Type B pancreatic cell (in vitro differentiated cells): Measurements from ENCODE around the gene PRELID3B. TPM values are rescaled to one million over a fixed set of nuclear protein-coding genes. Genes with fewer than 3 reads are reported as not detected.

Source experiments
- DNase-seq: peaks from one replicate; pipeline ENCODE4 v3.0.0; 2021; ENCODE audit warnings: mixed read lengths; ENCODE audit not compliant: unreplicated experiment; ENCODE audit errors: extremely low spot score
- H3K27ac Mint-ChIP-seq: 2 replicates; pipeline ENCODE4 v1.8.0; 2021; ENCODE audit warnings: mild to moderate bottlenecking, mixed read lengths
- H3K27me3 Mint-ChIP-seq: 2 replicates; pipeline ENCODE4 v1.8.0; 2021; ENCODE audit warnings: mixed read lengths
- H3K36me3 Mint-ChIP-seq: 2 replicates; pipeline ENCODE4 v1.8.0; 2021; ENCODE audit warnings: mixed read lengths
- H3K4me1 Mint-ChIP-seq: one replicate; pipeline ENCODE4 v1.8.0; 2021; ENCODE audit warnings: mixed read lengths; ENCODE audit not compliant: unreplicated experiment
- H3K4me3 Mint-ChIP-seq: 2 replicates; pipeline ENCODE4 v1.8.0; 2021; ENCODE audit warnings: mild to moderate bottlenecking, mixed read lengths
- H3K9me3 Mint-ChIP-seq: 2 replicates; pipeline ENCODE4 v1.8.0; 2021; ENCODE audit warnings: mixed read lengths
- CTCF ChIP-seq: fragments of 200-600 bp; sonication (generic); conservative IDR thresholded peaks from 2 replicates; pipeline ENCODE4 v1.5.0; 2021; ENCODE audit warnings: antibody characterized with exemption, mild to moderate bottlenecking
- total RNA-seq: library from RNA; stranded (reverse); gene quantifications from 2 replicates; pipeline ENCODE4 v1.2.1, GENCODE V29; 2021; ENCODE audit warnings: low replicate concordance

Gene PRELID3B
- total RNA-seq, 1 donor from 2014 or later = 45.9 TPM

DNA sequence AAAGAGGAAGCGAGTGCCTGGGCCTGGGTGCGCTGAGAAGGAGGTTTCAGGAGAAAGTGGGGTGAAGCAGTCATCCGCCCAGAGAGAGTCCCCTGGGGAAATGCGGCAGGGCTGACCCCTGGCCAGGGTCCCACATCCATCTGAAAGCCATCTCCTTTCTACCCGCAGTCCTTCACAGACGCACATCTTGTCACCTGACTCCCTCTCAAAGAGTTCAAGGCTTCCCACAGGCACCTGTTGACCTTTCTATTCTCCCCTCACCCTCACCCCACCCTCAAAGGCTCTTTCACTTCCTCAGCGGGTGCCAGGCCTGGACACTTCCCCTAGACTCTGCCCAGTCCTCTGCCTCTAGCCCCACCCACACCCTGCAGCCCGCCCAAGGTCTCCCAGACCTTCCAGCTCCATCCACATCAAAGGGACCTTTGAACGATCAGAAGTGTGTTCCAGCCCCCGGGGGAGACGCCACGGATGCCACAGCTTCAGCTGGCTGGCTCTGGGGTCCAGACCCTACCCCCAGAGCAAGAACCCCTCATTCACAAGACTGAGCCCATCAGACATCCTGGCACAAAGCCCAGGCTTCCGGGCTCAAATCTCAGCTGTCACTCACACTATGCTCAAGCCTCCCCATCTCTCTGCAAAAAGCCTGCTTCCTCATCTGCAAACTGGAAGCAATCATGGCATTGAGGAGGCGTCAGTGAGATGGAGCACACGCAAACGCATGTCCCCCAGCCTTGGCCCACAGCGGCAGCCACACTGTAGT lies 37.6 kb downstream of the PRELID3B start:
- Mint-ChIP-seq H3K4me1 (peaks cover 19% of the 10 kb centered on the region), H3K27ac (no peak overlapping the region)
- no peak for DNase-seq

GRCh38 chr20:59004493-59004762 lies 38.2 kb downstream of the PRELID3B start:
- Mint-ChIP-seq H3K36me3 (peaks cover 6% of the 10 kb centered on the region), H3K27me3 (no peaks in the 10 kb centered on the region), H3K27ac (no peak overlapping the region), H3K9me3 (no peaks in the 10 kb centered on the region), H3K4me1 (peaks cover 19% of the 10 kb centered on the region), H3K4me3 (peak overlapping the region; percentile 54)
- TF ChIP-seq CTCF = no peak
- no peak for DNase-seq

More for the DNA sequence above, 37.6 kb downstream of the PRELID3B start:
- no peak for TF ChIP-seq CTCF
- Mint-ChIP-seq H3K4me3 (peak overlapping the region; percentile 25), H3K9me3 (no peaks in the 10 kb centered on the region), H3K36me3 (peaks cover 6% of the 10 kb centered on the region), H3K27me3 (no peaks in the 10 kb centered on the region)

- H3K36me3 Mint-ChIP-seq = peaks cover 6% of the 10 kb centered on the region
- no peaks in the 10 kb centered on the region for H3K9me3 Mint-ChIP-seq
- no peak for TF ChIP-seq CTCF
- peak overlapping the region; percentile 42 for H3K27ac Mint-ChIP-seq
- no peak for DNase-seq
- peak overlapping the region; percentile 54 for H3K4me3 Mint-ChIP-seq
- H3K4me1 Mint-ChIP-seq = peaks cover 19% of the 10 kb centered on the region
- H3K27me3 Mint-ChIP-seq = no peaks in the 10 kb centered on the region
Observed at GRCh38 chr20:59003836-59004492, 38.6 kb downstream of the PRELID3B start.

DNA sequence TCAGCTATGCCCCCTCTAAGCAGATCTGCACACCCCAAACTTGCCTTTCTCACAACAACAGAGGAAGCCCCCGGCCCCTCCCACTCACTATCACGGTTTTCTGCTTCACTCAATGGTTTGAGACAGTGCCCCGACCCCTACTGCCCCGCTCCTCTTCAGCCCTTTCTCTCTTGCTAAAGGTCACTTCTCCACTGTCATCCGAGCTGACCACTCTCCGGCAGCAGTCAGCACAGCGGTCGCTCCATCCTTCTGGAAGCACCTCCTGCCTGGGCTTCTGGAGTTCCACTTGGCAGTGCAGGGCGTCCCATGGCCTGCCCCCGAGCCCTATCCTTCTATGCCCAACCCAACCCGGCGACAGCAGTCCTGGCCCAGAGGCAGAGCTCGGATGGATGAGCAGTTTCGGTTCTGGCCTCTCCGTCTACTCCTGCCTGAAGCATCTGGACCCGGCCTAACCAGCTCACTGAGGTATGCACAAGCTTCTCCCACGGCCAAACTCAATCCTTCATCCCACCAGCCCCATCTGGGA lies 39.6 kb downstream of the PRELID3B start:
- Mint-ChIP-seq H3K4me1 (peaks cover 19% of the 10 kb centered on the region), H3K36me3 (peaks cover 6% of the 10 kb centered on the region), H3K9me3 (no peaks in the 10 kb centered on the region), H3K27ac (peak overlapping the region; percentile 67), H3K4me3 (peak overlapping the region; percentile 77), H3K27me3 (no peaks in the 10 kb centered on the region)
- TF ChIP-seq CTCF = no peak
- DNase-seq = no peak

- H3K4me1 Mint-ChIP-seq = peaks cover 19% of the 10 kb centered on the region
- no peak for TF ChIP-seq CTCF
- DNase-seq = no peak
- H3K4me3 Mint-ChIP-seq = no peak overlapping the region
- peaks cover 10% of the 10 kb centered on the region for H3K36me3 Mint-ChIP-seq
- no peaks in the 10 kb centered on the region for H3K27me3 Mint-ChIP-seq
- H3K9me3 Mint-ChIP-seq = no peaks in the 10 kb centered on the region
- no peak overlapping the region for H3K27ac Mint-ChIP-seq
Observed at GRCh38 chr20:59002388-59002787, 40.2 kb downstream of the PRELID3B start.
